Upper lobe of left lung (tissue), 4 donors: Measurements from ENCODE around the gene ROR2.

Source experiments
- CTCF ChIP-seq, 6 experiments: fragments of 450-650 bp in 4 of 6; fragments of 200-600 bp in 2 of 6; sonication (generic) in 2 of 6; IDR thresholded peaks; one replicate each; pipeline ENCODE4 v1.5.1; 2016 to 2019; ENCODE audit warnings: antibody characterized with exemption in 6 of 6
- EP300 ChIP-seq, 4 donors: sonication (generic); formaldehyde crosslinking; IDR thresholded peaks; one replicate each; pipeline ENCODE4 v1.5.1; 2017; ENCODE audit warnings: antibody characterized with exemption in 4 of 4, control low read depth in 2 of 4
- POLR2A ChIP-seq, 4 donors: fragments of 450-650 bp; IDR thresholded peaks; one replicate each; pipeline ENCODE4 v1.5.1; 2016 to 2017; ENCODE audit warnings: antibody characterized with exemption in 4 of 4, mild to moderate bottlenecking in 2 of 4
- POLR2AphosphoS5 ChIP-seq, 2 donors: sonication (generic); formaldehyde crosslinking; IDR thresholded peaks; one replicate each; pipeline ENCODE4 v1.5.1; 2017; ENCODE audit warnings: antibody characterized with exemption in 2 of 2

DNA sequence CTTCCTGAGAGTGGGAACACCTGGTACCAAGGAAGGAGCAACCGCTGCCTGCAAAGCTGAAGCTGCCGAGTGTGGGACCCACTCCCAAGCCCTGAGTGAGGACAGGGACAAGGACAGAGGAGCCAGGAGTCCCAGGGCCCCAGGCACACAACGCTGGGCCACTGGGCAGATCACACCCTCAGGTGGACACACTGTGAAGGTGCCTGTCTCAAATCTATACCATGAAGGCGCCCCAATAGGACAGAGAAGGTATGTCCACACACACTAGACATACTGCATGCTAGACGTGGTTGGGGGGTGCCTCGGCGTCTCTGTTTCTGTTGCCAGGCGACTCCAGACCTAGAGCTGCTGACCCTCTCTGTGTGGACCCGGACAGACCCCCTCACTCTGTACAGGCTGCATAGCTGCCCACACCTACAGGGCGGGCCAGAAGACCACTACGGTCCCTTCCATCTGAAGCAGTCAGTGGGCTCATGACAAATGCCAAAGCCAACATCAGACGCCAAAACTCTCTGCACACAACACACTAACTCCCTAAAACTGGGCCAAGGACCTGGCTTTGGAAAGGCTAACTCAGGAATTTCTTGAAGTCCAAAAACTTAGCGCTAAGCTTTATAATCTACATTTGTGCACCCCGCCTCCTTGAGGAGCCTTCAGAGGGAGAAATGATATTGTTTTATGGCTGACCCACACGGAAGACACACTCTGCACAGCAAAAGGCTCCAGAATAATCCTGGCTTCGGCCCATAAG is 60.7 kb downstream of the ROR2 start:
- TF ChIP-seq CTCF (IDR thresholded peaks at IDR 0.05): no peak
- no peak for TF ChIP-seq POLR2AphosphoS5 (IDR thresholded peaks at IDR 0.05)
- no peak for TF ChIP-seq POLR2A (IDR thresholded peaks at IDR 0.05)
- TF ChIP-seq EP300 (IDR thresholded peaks at IDR 0.05): no peak
